GM21576 (cell line): ENCODE data around the gene CYP2D6.
"Not testable (repeated sequence)": the region's sequence is repeated elsewhere in the genome, so short reads cannot be mapped to it uniquely, and the experiment has no call there.

Source experiments
- ATAC-seq: cut with Tn5 transposase; IDR thresholded peaks from one replicate; pipeline ENCODE4 v1.9.1; 2021; ENCODE audit warnings: mild to moderate bottlenecking, moderate library complexity; ENCODE audit not compliant: unreplicated experiment

Gene CYP2D6

GRCh38 chr22:42135688-42136087, 5.1 kb upstream of the CYP2D6 start:
- ATAC-seq = not testable (repeated sequence)

- no peak for ATAC-seq
Observed at GRCh38 chr22:42134100-42135020, 3.8 kb upstream of the CYP2D6 start.

GRCh38 chr22:42132457-42132856, 1.8 kb upstream of the CYP2D6 start:
- ATAC-seq = no peak

- no peak for ATAC-seq
Observed at GRCh38 chr22:42131562-42131961, 952 bp upstream of the CYP2D6 start.

- ATAC-seq = not testable (repeated sequence)
Observed at GRCh38 chr22:42130182-42130581, 428 bp downstream of the CYP2D6 start.

GRCh38 chr22:42128776-42129694, 1.6 kb downstream of the CYP2D6 start:
- not testable (repeated sequence) for ATAC-seq

- not testable (repeated sequence) for ATAC-seq
Observed at GRCh38 chr22:42128007-42128406, 2.6 kb downstream of the CYP2D6 start.

GRCh38 chr22:42127606-42128005, 3.0 kb downstream of the CYP2D6 start:
- ATAC-seq = no peak

GRCh38 chr22:42123529-42123928, 7.1 kb downstream of the CYP2D6 start:
- ATAC-seq = not testable (repeated sequence)

- not testable (repeated sequence) for ATAC-seq
Observed at GRCh38 chr22:42120231-42121021, 10.2 kb downstream of the CYP2D6 start.

GRCh38 chr22:42116848-42117424, 13.7 kb downstream of the CYP2D6 start:
- no peak for ATAC-seq

- ATAC-seq = not testable (repeated sequence)
Observed at GRCh38 chr22:42115420-42115830, 15.2 kb downstream of the CYP2D6 start.

- ATAC-seq = no peak
Observed at GRCh38 chr22:42114721-42115120, 15.9 kb downstream of the CYP2D6 start.

GRCh38 chr22:42112793-42113192, 17.8 kb downstream of the CYP2D6 start:
- ATAC-seq = not testable (repeated sequence)

GRCh38 chr22:42111798-42112197, 18.8 kb downstream of the CYP2D6 start:
- no peak for ATAC-seq

- ATAC-seq = no peak
Observed at GRCh38 chr22:42108848-42109247, 21.8 kb downstream of the CYP2D6 start.

- ATAC-seq = not testable (repeated sequence)
Observed at GRCh38 chr22:42104332-42104860, 26.2 kb downstream of the CYP2D6 start.

GRCh38 chr22:42101199-42101598, 29.4 kb downstream of the CYP2D6 start:
- ATAC-seq = no peak

- ATAC-seq = no peak
Observed at GRCh38 chr22:42091455-42091782, 39.2 kb downstream of the CYP2D6 start.
